ENCODE data around the gene ASB8.

GRCh38 chr12:48115957-48116356 is 41.4 kb downstream of the ASB8 start:
- TF ChIP-seq YY1 (IDR thresholded peaks at IDR 0.05; ENCODE audit: low read depth) (no peak), MAX (IDR thresholded peaks at IDR 0.05) (no peak), CEBPB (IDR thresholded peaks at IDR 0.05) (no peak), NFIC (IDR thresholded peaks at IDR 0.05) (no peak), FOXM1 (IDR thresholded peaks at IDR 0.05; ENCODE audit: borderline replicate concordance, low read depth) (no peak), RAD21 (IDR thresholded peaks at IDR 0.05; ENCODE audit: low read depth) (no peak), EGR1 (IDR thresholded peaks at IDR 0.05) (no peak), TEAD4 (IDR thresholded peaks at IDR 0.05) (no peak), TAF1 (IDR thresholded peaks at IDR 0.05; ENCODE audit: low read depth) (no peak)
- TF ChIP-seq, protein P1, sequence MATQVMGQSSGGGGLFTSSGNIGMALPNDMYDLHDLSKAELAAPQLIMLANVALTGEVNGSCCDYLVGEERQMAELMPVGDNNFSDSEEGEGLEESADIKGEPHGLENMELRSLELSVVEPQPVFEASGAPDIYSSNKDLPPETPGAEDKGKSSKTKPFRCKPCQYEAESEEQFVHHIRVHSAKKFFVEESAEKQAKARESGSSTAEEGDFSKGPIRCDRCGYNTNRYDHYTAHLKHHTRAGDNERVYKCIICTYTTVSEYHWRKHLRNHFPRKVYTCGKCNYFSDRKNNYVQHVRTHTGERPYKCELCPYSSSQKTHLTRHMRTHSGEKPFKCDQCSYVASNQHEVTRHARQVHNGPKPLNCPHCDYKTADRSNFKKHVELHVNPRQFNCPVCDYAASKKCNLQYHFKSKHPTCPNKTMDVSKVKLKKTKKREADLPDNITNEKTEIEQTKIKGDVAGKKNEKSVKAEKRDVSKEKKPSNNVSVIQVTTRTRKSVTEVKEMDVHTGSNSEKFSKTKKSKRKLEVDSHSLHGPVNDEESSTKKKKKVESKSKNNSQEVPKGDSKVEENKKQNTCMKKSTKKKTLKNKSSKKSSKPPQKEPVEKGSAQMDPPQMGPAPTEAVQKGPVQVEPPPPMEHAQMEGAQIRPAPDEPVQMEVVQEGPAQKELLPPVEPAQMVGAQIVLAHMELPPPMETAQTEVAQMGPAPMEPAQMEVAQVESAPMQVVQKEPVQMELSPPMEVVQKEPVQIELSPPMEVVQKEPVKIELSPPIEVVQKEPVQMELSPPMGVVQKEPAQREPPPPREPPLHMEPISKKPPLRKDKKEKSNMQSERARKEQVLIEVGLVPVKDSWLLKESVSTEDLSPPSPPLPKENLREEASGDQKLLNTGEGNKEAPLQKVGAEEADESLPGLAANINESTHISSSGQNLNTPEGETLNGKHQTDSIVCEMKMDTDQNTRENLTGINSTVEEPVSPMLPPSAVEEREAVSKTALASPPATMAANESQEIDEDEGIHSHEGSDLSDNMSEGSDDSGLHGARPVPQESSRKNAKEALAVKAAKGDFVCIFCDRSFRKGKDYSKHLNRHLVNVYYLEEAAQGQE (IDR thresholded peaks at IDR 0.05; ENCODE audit: low read depth): no peak

Data from Ishikawa (cell line).